ENCODE data around the gene CYP26C1. TPM values are rescaled to one million over a fixed set of nuclear protein-coding genes. Genes with fewer than 3 reads are reported as not detected.
"Not testable (repeated sequence)": the region's sequence is repeated elsewhere in the genome, so short reads cannot be mapped to it uniquely, and the experiment has no call there.

The CYP26C1 gene
- polyA plus RNA-seq, 1 experiment = 0.09 TPM

- Histone ChIP-seq H3K27me3 (ENCODE audit: control insufficient read depth, insufficient read depth, low read length) (no peaks in the 10 kb centered on the region; the same call in 1 of the 2 replicates), H3K4me3 (ENCODE audit: low read depth, low read length) (no peak overlapping the region), H3K36me3 (ENCODE audit: control insufficient read depth, insufficient read depth, low read length) (no peaks in the 10 kb centered on the region)
- ChIA-PET POLR2A (no interaction called here), CTCF (interaction anchor here (1.1 kb wide), 1 partner anchor 18 kb away, joined by 3 read pairs; no protein-coding TSS in a partner anchor)
- no peak for DNase-seq (ENCODE audit: low read depth)
- no peak for TF ChIP-seq CTCF (IDR thresholded peaks at IDR 0.05; ENCODE audit: insufficient read depth, low read depth, low read length)
These were observed 38.2 kb downstream of the CYP26C1 start for GRCh38 chr10:93098816-93099215.

GRCh38 chr10:93099670-93100069 lies 39.1 kb downstream of the CYP26C1 start:
- Histone ChIP-seq H3K36me3 (ENCODE audit: control insufficient read depth, insufficient read depth, low read length) (no peaks in the 10 kb centered on the region), H3K27me3 (ENCODE audit: control insufficient read depth, insufficient read depth, low read length) (no peaks in the 10 kb centered on the region; the same call in 1 of the 2 replicates), H3K4me3 (ENCODE audit: low read depth, low read length) (no peak overlapping the region)
- TF ChIP-seq CTCF (IDR thresholded peaks at IDR 0.05; ENCODE audit: insufficient read depth, low read depth, low read length) = no peak
- ChIA-PET POLR2A (no interaction called here), CTCF (interaction anchor here (1.1 kb wide), 1 partner anchor 19 kb away, joined by 3 read pairs; no protein-coding TSS in a partner anchor)
- DNase-seq (ENCODE audit: low read depth) = no peak

- H3K36me3 ChIP-seq (ENCODE audit: control insufficient read depth, insufficient read depth, low read length); H3K27me3 ChIP-seq (ENCODE audit: control insufficient read depth, insufficient read depth, low read length); H3K4me3 ChIP-seq (ENCODE audit: low read depth, low read length); POLR2A ChIA-PET; DNase-seq (ENCODE audit: low read depth): not testable (repeated sequence)
- CTCF ChIA-PET = interaction anchor here (0.6 to 1.3 kb wide), 4 partner anchors 12 to 21 kb away, joined by 3 to 4 read pairs (median 4); no protein-coding TSS in a partner anchor
These were observed 40.5 kb downstream of the CYP26C1 start for GRCh38 chr10:93101148-93101547.

- Histone ChIP-seq H3K27me3 (ENCODE audit: control insufficient read depth, insufficient read depth, low read length) (no peaks in the 10 kb centered on the region), H3K4me3 (ENCODE audit: low read depth, low read length) (no peak overlapping the region), H3K36me3 (ENCODE audit: control insufficient read depth, insufficient read depth, low read length) (no peaks in the 10 kb centered on the region)
- CTCF ChIA-PET = interaction anchor here (0.6 to 1.2 kb wide), 2 partner anchors 11 to 38 kb away, joined by 3 read pairs; no protein-coding TSS in a partner anchor
- no peak for TF ChIP-seq CTCF (IDR thresholded peaks at IDR 0.05; ENCODE audit: insufficient read depth, low read depth, low read length)
- POLR2A ChIA-PET = no interaction called here
- DNase-seq (ENCODE audit: low read depth) = no peak
These were observed 43.4 kb downstream of the CYP26C1 start for GRCh38 chr10:93103953-93104352.

- Histone ChIP-seq H3K4me3 (ENCODE audit: low read depth, low read length) (no peak overlapping the region), H3K36me3 (ENCODE audit: control insufficient read depth, insufficient read depth, low read length) (no peaks in the 10 kb centered on the region), H3K27me3 (ENCODE audit: control insufficient read depth, insufficient read depth, low read length) (no peaks in the 10 kb centered on the region)
- CTCF ChIA-PET = interaction anchor here (0.7 to 1.8 kb wide), 4 partner anchors 9 to 34 kb away, joined by 3 to 5 read pairs (median 4); no protein-coding TSS in a partner anchor
- POLR2A ChIA-PET = no interaction called here
- TF ChIP-seq CTCF (IDR thresholded peaks at IDR 0.05; ENCODE audit: insufficient read depth, low read depth, low read length) = no peak
- peak; percentile 29 for DNase-seq (ENCODE audit: low read depth)
These were observed 46.1 kb downstream of the CYP26C1 start for GRCh38 chr10:93106631-93107072.

Data from BJ (cell line).